H9 (cell line): ENCODE measurements around the gene ANKRD2. TPM values are rescaled to one million over a fixed set of nuclear protein-coding genes. Genes with fewer than 3 reads are reported as not detected.

Source experiments
- DNase-seq: peaks from one replicate; pipeline ENCODE4 v3.0.0-alpha.2; 2017
- H2AFZ ChIP-seq: one replicate; pipeline ENCODE4 v1.6.1; 2013; ENCODE audit warnings: mild to moderate bottlenecking, low read length, control low read depth, moderate library complexity
- H2AK5ac ChIP-seq: 2 replicates; pipeline ENCODE4 v1.6.1; 2013; ENCODE audit warnings: low read length, control low read depth, mixed read lengths; ENCODE audit not compliant: insufficient read length
- H2BK120ac ChIP-seq: one replicate; pipeline ENCODE4 v1.6.1; 2013; ENCODE audit warnings: low read depth, mild to moderate bottlenecking, low read length, control low read depth, inconsistent platforms; ENCODE audit not compliant: poor library complexity, severe bottlenecking
- H2BK12ac ChIP-seq: 2 replicates; pipeline ENCODE4 v1.6.1; 2013; ENCODE audit warnings: low read length, control low read depth, mixed read lengths, low read depth; ENCODE audit not compliant: insufficient read length
- H2BK15ac ChIP-seq: 2 replicates; pipeline ENCODE4 v1.6.1; 2013; ENCODE audit warnings: low read depth, low read length, control low read depth
- H2BK20ac ChIP-seq: one replicate; pipeline ENCODE4 v1.6.1; 2013; ENCODE audit warnings: low read depth, mild to moderate bottlenecking, low read length, control low read depth, inconsistent platforms; ENCODE audit not compliant: poor library complexity, severe bottlenecking
- H2BK5ac ChIP-seq: 2 replicates; pipeline ENCODE4 v1.6.1; 2013; ENCODE audit warnings: low read length, control low read depth, mixed read lengths; ENCODE audit not compliant: insufficient read length
- H3K14ac ChIP-seq: 2 replicates; pipeline ENCODE4 v1.6.1; 2013; ENCODE audit warnings: low read length, control low read depth; ENCODE audit not compliant: insufficient read depth
- H3K18ac ChIP-seq: 2 replicates; pipeline ENCODE4 v1.6.1; 2013; ENCODE audit warnings: low read depth, mild to moderate bottlenecking, mixed read lengths, low read length, control low read depth; ENCODE audit not compliant: insufficient read length
- H3K23ac ChIP-seq: 2 replicates; pipeline ENCODE4 v1.6.1; 2013; ENCODE audit warnings: low read length, control low read depth, mixed read lengths, low read depth; ENCODE audit not compliant: insufficient read length
- H3K23me2 ChIP-seq: 2 replicates; pipeline ENCODE4 v1.6.1; 2013; ENCODE audit warnings: low read depth, mild to moderate bottlenecking, mixed read lengths, low read length, control low read depth; ENCODE audit not compliant: insufficient read length, poor library complexity, severe bottlenecking
- H3K27ac ChIP-seq: 2 replicates; pipeline ENCODE4 v1.5.1; 2013; ENCODE audit warnings: low read length, control low read depth, mixed read lengths, low read depth; ENCODE audit not compliant: insufficient read length
- H3K27me3 ChIP-seq: 2 replicates; pipeline ENCODE4 v1.6.1; 2013; ENCODE audit warnings: low read length, control low read depth, inconsistent platforms; ENCODE audit not compliant: insufficient read depth
- H3K4ac ChIP-seq: 2 replicates; pipeline ENCODE4 v1.6.1; 2013; ENCODE audit warnings: low read depth, mild to moderate bottlenecking, control low read depth, inconsistent platforms, low read length, moderate library complexity
- H3K4me1 ChIP-seq: 2 replicates; pipeline ENCODE4 v1.6.1; 2013; ENCODE audit warnings: low read length, control low read depth, inconsistent platforms; ENCODE audit not compliant: insufficient read depth
- H3K4me2 ChIP-seq: 2 replicates; pipeline ENCODE4 v1.6.1; 2013; ENCODE audit warnings: low read length, control low read depth, mixed read lengths; ENCODE audit not compliant: insufficient read length, insufficient read depth
- H3K56ac ChIP-seq: 2 replicates; pipeline ENCODE4 v1.6.1; 2013; ENCODE audit warnings: low read depth, mild to moderate bottlenecking, mixed read lengths, low read length, control low read depth; ENCODE audit not compliant: insufficient read length
- H3K79me1 ChIP-seq: 2 replicates; pipeline ENCODE4 v1.6.1; 2013; ENCODE audit warnings: low read depth, mild to moderate bottlenecking, moderate library complexity, low read length, control low read depth, inconsistent platforms; ENCODE audit not compliant: insufficient read depth, poor library complexity, severe bottlenecking
- H3K79me2 ChIP-seq: 2 replicates; pipeline ENCODE4 v1.6.1; 2013; ENCODE audit warnings: low read length, control low read depth, inconsistent platforms; ENCODE audit not compliant: insufficient read depth
- H3K9ac ChIP-seq: 2 replicates; pipeline ENCODE4 v1.6.1; 2013; ENCODE audit warnings: low read length, control low read depth, mixed read lengths; ENCODE audit not compliant: insufficient read length; ENCODE audit errors: extremely low read depth
- H3K9me3 ChIP-seq: one replicate; pipeline ENCODE4 v1.6.1; 2013; ENCODE audit warnings: low read depth, low read length, inconsistent platforms; ENCODE audit not compliant: control insufficient read depth
- H3T11ph ChIP-seq: one replicate; pipeline ENCODE4 v1.6.1; 2013; ENCODE audit warnings: mild to moderate bottlenecking, low read length, control low read depth, inconsistent platforms
- H4K20me1 ChIP-seq: one replicate; pipeline ENCODE4 v1.6.1; 2013; ENCODE audit not compliant: control insufficient read depth, insufficient read length, insufficient read depth
- H4K5ac ChIP-seq: 2 replicates; pipeline ENCODE4 v1.6.1; 2013; ENCODE audit warnings: low read depth, mild to moderate bottlenecking, mixed read lengths, low read length, control low read depth; ENCODE audit not compliant: insufficient read length
- H4K8ac ChIP-seq: replicated peaks from 2 replicates; pipeline ENCODE4 v1.6.1; 2013; ENCODE audit warnings: low read length, control low read depth, mixed read lengths, low read depth; ENCODE audit not compliant: insufficient read length
- H4K91ac ChIP-seq: 2 replicates; pipeline ENCODE4 v1.6.1; 2013; ENCODE audit warnings: low read depth, mild to moderate bottlenecking, moderate library complexity, mixed read lengths, low read length, control low read depth; ENCODE audit not compliant: insufficient read length
- H3K27ac Mint-ChIP-seq, 3 experiments: 2 replicates in 2 of 3; 3 replicates in 1 of 3; pipeline ENCODE4 v1.8.0; 2020 to 2021; ENCODE audit warnings: mixed read lengths in 3 of 3, mild to moderate bottlenecking in 1 of 3, moderate library complexity in 1 of 3
- H3K27me3 Mint-ChIP-seq: 2 replicates; pipeline ENCODE4 v1.8.0; 2021; ENCODE audit warnings: low read depth, mild to moderate bottlenecking, moderate library complexity, mixed read lengths
- H3K36me3 Mint-ChIP-seq, 3 experiments: 2 replicates in 2 of 3; 3 replicates in 1 of 3; pipeline ENCODE4 v1.8.0; 2020 to 2021; ENCODE audit warnings: low read depth in 3 of 3, mixed read lengths in 3 of 3; ENCODE audit not compliant: insufficient read depth in 1 of 3
- H3K4me1 Mint-ChIP-seq, 2 experiments: 2 replicates each; pipeline ENCODE4 v1.8.0; 2020; ENCODE audit warnings: mixed read lengths in 2 of 2
- H3K4me3 Mint-ChIP-seq, 2 experiments: 2 replicates in 1 of 2; 3 replicates in 1 of 2; pipeline ENCODE4 v1.8.0; 2020 to 2021; ENCODE audit warnings: mild to moderate bottlenecking in 2 of 2, mixed read lengths in 2 of 2, moderate library complexity in 1 of 2
- H3K9me3 Mint-ChIP-seq, 2 experiments: 2 replicates in 1 of 2; 3 replicates in 1 of 2; pipeline ENCODE4 v1.8.0; 2020; ENCODE audit warnings: mild to moderate bottlenecking in 2 of 2, mixed read lengths in 2 of 2, moderate library complexity in 1 of 2
- WGBS: extraction: QIAGEN DNeasy Blood & Tissue Kit; methylation state at CpG from one replicate; pipeline ENCODE4 v1.1.7; 2013; ENCODE audit warnings: missing lambda C conversion rate, low lambda C conversion rate, mixed read lengths; ENCODE audit not compliant: insufficient read length; ENCODE audit errors: extremely low coverage; 5-methylcytosine and 5-hydroxymethylcytosine counted together
- total RNA-seq: library from RNA; stranded (reverse); gene quantifications from 2 replicates; pipeline ENCODE4 v1.2.1, GENCODE V29; 2021
- TF ChIP-seq, protein P1 (sequence below): fragments of 200-600 bp; sonication (generic); conservative IDR thresholded peaks from 3 replicates; pipeline ENCODE4 v1.8.0; 2021; ENCODE audit warnings: antibody characterized with exemption, mild to moderate bottlenecking

Gene ANKRD2
- total RNA-seq, 1 experiment from 2014 or later: not detected

GRCh38 chr10:97546456-97547270 lies 25.9 kb upstream of the ANKRD2 start:
- H3K4me3 Mint-ChIP-seq: no peak overlapping the region
- no peaks in the 10 kb centered on the region for H3K27me3 ChIP-seq
- no CpG with 5 or more reads among the region's 18 CpGs for WGBS
- H3K14ac ChIP-seq: no peak overlapping the region; the same call in 1 of the 2 replicates
- TF ChIP-seq, protein P1, sequence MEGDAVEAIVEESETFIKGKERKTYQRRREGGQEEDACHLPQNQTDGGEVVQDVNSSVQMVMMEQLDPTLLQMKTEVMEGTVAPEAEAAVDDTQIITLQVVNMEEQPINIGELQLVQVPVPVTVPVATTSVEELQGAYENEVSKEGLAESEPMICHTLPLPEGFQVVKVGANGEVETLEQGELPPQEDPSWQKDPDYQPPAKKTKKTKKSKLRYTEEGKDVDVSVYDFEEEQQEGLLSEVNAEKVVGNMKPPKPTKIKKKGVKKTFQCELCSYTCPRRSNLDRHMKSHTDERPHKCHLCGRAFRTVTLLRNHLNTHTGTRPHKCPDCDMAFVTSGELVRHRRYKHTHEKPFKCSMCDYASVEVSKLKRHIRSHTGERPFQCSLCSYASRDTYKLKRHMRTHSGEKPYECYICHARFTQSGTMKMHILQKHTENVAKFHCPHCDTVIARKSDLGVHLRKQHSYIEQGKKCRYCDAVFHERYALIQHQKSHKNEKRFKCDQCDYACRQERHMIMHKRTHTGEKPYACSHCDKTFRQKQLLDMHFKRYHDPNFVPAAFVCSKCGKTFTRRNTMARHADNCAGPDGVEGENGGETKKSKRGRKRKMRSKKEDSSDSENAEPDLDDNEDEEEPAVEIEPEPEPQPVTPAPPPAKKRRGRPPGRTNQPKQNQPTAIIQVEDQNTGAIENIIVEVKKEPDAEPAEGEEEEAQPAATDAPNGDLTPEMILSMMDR: no peak
- H3K79me1 ChIP-seq: no peaks in the 10 kb centered on the region
- H3K9me3 ChIP-seq: no peaks in the 10 kb centered on the region
- no peaks in the 10 kb centered on the region for H3K9me3 Mint-ChIP-seq
- no peak overlapping the region for H2BK12ac ChIP-seq
- H3K23me2 ChIP-seq: no peaks in the 10 kb centered on the region
- H3K4me1 ChIP-seq: peaks cover 5% of the 10 kb centered on the region; the same call in 1 of the 2 replicates
- no peak overlapping the region for H3K23ac ChIP-seq
- H4K20me1 ChIP-seq: no peaks in the 10 kb centered on the region
- no peak overlapping the region for H4K8ac ChIP-seq
- no peak overlapping the region for H3K4ac ChIP-seq
- no peak overlapping the region for H4K5ac ChIP-seq
- no peak overlapping the region for H3K4me2 ChIP-seq
- H3K79me2 ChIP-seq: no peaks in the 10 kb centered on the region; the same call in 1 of the 2 replicates
- H3K27me3 Mint-ChIP-seq: no peaks in the 10 kb centered on the region
- peaks cover 43 to 55% of the 10 kb centered on the region in 2 experiments for H3K4me1 Mint-ChIP-seq
- no peak overlapping the region for H2BK5ac ChIP-seq
- no peak overlapping the region for H4K91ac ChIP-seq
- no peak overlapping the region for H2BK20ac ChIP-seq
- no peak overlapping the region for H3K56ac ChIP-seq
- no peak overlapping the region for H2BK15ac ChIP-seq
- peak overlapping the region in 1 of 3 experiments; percentile 59; a peak in 3 of 7 replicates for H3K27ac Mint-ChIP-seq
- H3K18ac ChIP-seq: no peak overlapping the region
- H2AK5ac ChIP-seq: no peak overlapping the region
- H3K27ac ChIP-seq: no peak overlapping the region
- H2AFZ ChIP-seq: no peak overlapping the region
- H3K9ac ChIP-seq: no peak overlapping the region
- no peak overlapping the region for H3T11ph ChIP-seq
- H3K36me3 Mint-ChIP-seq: no peaks in the 10 kb centered on the region; a peak in 1 of 7 replicates
- no peak for DNase-seq
- H2BK120ac ChIP-seq: no peak overlapping the region
